ENCODE results near the gene CNTNAP2.

DNA sequence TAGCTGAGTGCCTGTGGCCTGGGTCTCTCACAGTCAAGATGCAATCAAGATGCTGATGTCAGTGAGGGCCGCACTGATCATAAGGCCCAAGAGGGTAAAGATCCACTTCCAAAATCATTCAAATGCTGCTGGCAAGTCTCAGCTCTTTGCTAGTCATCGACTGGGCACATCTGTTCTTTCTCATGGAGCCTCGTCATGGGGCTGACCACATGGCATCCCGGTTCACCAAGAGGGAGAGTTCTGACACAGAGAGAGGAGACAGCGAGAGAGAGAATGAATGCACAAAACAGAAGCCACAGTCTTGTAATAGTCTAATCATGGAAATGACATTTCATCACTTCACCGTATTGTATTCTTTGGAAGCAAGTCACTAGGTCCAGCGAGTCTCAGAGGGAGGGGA is 1406.5 kb downstream of the CNTNAP2 start:
- TF ChIP-seq GATAD2A (IDR thresholded peaks at IDR 0.05) (no peak), ZNF217 (CRISPR knock-in tag; IDR thresholded peaks at IDR 0.05) (no peak), HOXB6 (CRISPR knock-in tag; IDR thresholded peaks at IDR 0.05; ENCODE audit: borderline replicate concordance) (no peak)
